Measurements from ENCODE around the gene SND1. TPM values are rescaled to one million over a fixed set of nuclear protein-coding genes. Genes with fewer than 3 reads are reported as not detected.

SND1 gene
- total and polyA plus RNA-seq, 2 donors (not counting 1 experiment from before 2014, with no cell fraction given): 137 to 174 TPM

- no peaks in the 10 kb centered on the region for H3K27me3 ChIP-seq (ENCODE audit: control insufficient read depth, insufficient read depth, low read length)
- H3K36me3 ChIP-seq (ENCODE audit: control insufficient read depth, insufficient read depth, low read length): no peaks in the 10 kb centered on the region
- no peak overlapping the region for H3K27ac ChIP-seq (ENCODE audit: insufficient read depth, low read length)
- H3K79me2 ChIP-seq (ENCODE audit: control insufficient read depth, insufficient read depth, low read length): no peaks in the 10 kb centered on the region
- H3K4me1 ChIP-seq (ENCODE audit: control insufficient read depth, extremely low read depth, insufficient read depth, low read length): peaks cover 7% of the 10 kb centered on the region
- no peaks in the 10 kb centered on the region for H3K9me3 ChIP-seq (ENCODE audit: control insufficient read depth, insufficient read depth, low read depth, low read length)
- H3K4me3 ChIP-seq (replicated peaks in 1 of 4; ENCODE audit: control extremely low read depth in 1 of 4, insufficient read depth in 1 of 4, low read depth in 3 of 4, low read length in 4 of 4): no peak overlapping the region
- H3K9ac ChIP-seq (ENCODE audit: insufficient read depth, low read length): no peak overlapping the region
- no peak overlapping the region for H2AFZ ChIP-seq (ENCODE audit: low read length)
- TF ChIP-seq CTCF (conservative IDR thresholded peaks at IDR 0.05 in 1 of 2, IDR thresholded peaks at IDR 0.05 in 1 of 2; ENCODE audit: low read depth in 1 of 2, low read length in 2 of 2) (no peak), EZH2 (IDR thresholded peaks at IDR 0.05; ENCODE audit: low read length, missing control alignments) (no peak)
- no peaks in the 10 kb centered on the region for H4K20me1 ChIP-seq (ENCODE audit: control insufficient read depth, extremely low read depth, insufficient read depth, low read length)
- H3K4me2 ChIP-seq (ENCODE audit: extremely low read depth, insufficient read depth, low read length): no peak overlapping the region
- DNase-seq (ENCODE audit: low read depth in 2 of 2): peak in 1 of 2 donors; percentile 81
These were observed 234.3 kb downstream of the SND1 start for GRCh38 chr7:127886248-127886647.

GRCh38 chr7:127887096-127887495 lies 235.1 kb downstream of the SND1 start:
- Histone ChIP-seq H3K9ac (ENCODE audit: insufficient read depth, low read length) (no peak overlapping the region), H3K4me2 (ENCODE audit: extremely low read depth, insufficient read depth, low read length) (no peak overlapping the region), H3K27ac (ENCODE audit: insufficient read depth, low read length) (no peak overlapping the region), H2AFZ (ENCODE audit: low read length) (no peak overlapping the region), H4K20me1 (ENCODE audit: control insufficient read depth, extremely low read depth, insufficient read depth, low read length) (no peaks in the 10 kb centered on the region), H3K4me1 (ENCODE audit: control insufficient read depth, extremely low read depth, insufficient read depth, low read length) (peaks cover 7% of the 10 kb centered on the region), H3K27me3 (ENCODE audit: control insufficient read depth, insufficient read depth, low read length) (no peaks in the 10 kb centered on the region), H3K4me3 (replicated peaks in 1 of 4; ENCODE audit: control extremely low read depth in 1 of 4, insufficient read depth in 1 of 4, low read depth in 3 of 4, low read length in 4 of 4) (no peak overlapping the region), H3K79me2 (ENCODE audit: control insufficient read depth, insufficient read depth, low read length) (no peaks in the 10 kb centered on the region), H3K9me3 (ENCODE audit: control insufficient read depth, insufficient read depth, low read depth, low read length) (no peaks in the 10 kb centered on the region), H3K36me3 (ENCODE audit: control insufficient read depth, insufficient read depth, low read length) (no peaks in the 10 kb centered on the region)
- DNase-seq (ENCODE audit: low read depth in 2 of 2): no peak
- TF ChIP-seq EZH2 (IDR thresholded peaks at IDR 0.05; ENCODE audit: low read length, missing control alignments) (no peak), CTCF (conservative IDR thresholded peaks at IDR 0.05 in 1 of 2, IDR thresholded peaks at IDR 0.05 in 1 of 2; ENCODE audit: low read depth in 1 of 2, low read length in 2 of 2) (no peak)

GRCh38 chr7:127887631-127888030 lies 235.6 kb downstream of the SND1 start:
- TF ChIP-seq CTCF (conservative IDR thresholded peaks at IDR 0.05 in 1 of 2, IDR thresholded peaks at IDR 0.05 in 1 of 2; ENCODE audit: low read depth in 1 of 2, low read length in 2 of 2) (no peak), EZH2 (IDR thresholded peaks at IDR 0.05; ENCODE audit: low read length, missing control alignments) (no peak)
- no peaks in the 10 kb centered on the region for H3K9me3 ChIP-seq (ENCODE audit: control insufficient read depth, insufficient read depth, low read depth, low read length)
- no peak overlapping the region for H3K9ac ChIP-seq (ENCODE audit: insufficient read depth, low read length)
- H3K79me2 ChIP-seq (ENCODE audit: control insufficient read depth, insufficient read depth, low read length): no peaks in the 10 kb centered on the region
- H4K20me1 ChIP-seq (ENCODE audit: control insufficient read depth, extremely low read depth, insufficient read depth, low read length): no peaks in the 10 kb centered on the region
- H3K4me1 ChIP-seq (ENCODE audit: control insufficient read depth, extremely low read depth, insufficient read depth, low read length): peaks cover 7% of the 10 kb centered on the region
- no peak overlapping the region for H3K4me2 ChIP-seq (ENCODE audit: extremely low read depth, insufficient read depth, low read length)
- no peaks in the 10 kb centered on the region for H3K36me3 ChIP-seq (ENCODE audit: control insufficient read depth, insufficient read depth, low read length)
- no peak overlapping the region for H3K4me3 ChIP-seq (replicated peaks in 1 of 4; ENCODE audit: control extremely low read depth in 1 of 4, insufficient read depth in 1 of 4, low read depth in 3 of 4, low read length in 4 of 4)
- H3K27me3 ChIP-seq (ENCODE audit: control insufficient read depth, insufficient read depth, low read length): no peaks in the 10 kb centered on the region
- no peak for DNase-seq (ENCODE audit: low read depth in 2 of 2)
- H2AFZ ChIP-seq (ENCODE audit: low read length): no peak overlapping the region
- no peak overlapping the region for H3K27ac ChIP-seq (ENCODE audit: insufficient read depth, low read length)
